ENCODE results near the gene IL17B.

DNA sequence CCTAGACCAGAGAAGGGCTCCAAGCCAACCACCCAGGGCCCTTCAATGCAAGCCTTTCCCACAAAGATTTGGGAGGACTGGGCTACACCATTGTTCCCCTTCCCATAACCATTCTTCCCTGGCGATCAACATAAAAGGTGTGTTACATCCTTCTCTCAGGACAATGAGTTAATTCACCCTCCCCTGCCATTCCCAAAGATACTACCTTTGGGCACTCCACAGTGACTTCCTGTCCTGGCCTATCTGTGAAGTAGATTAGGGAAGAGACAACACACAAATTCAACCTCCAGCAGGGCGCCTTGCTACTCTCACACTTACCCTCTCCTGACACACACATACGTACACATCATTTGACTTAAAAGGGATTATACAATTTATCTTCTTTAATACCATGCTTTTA is 23.2 kb upstream of the IL17B start:
- TF ChIP-seq, protein P1, sequence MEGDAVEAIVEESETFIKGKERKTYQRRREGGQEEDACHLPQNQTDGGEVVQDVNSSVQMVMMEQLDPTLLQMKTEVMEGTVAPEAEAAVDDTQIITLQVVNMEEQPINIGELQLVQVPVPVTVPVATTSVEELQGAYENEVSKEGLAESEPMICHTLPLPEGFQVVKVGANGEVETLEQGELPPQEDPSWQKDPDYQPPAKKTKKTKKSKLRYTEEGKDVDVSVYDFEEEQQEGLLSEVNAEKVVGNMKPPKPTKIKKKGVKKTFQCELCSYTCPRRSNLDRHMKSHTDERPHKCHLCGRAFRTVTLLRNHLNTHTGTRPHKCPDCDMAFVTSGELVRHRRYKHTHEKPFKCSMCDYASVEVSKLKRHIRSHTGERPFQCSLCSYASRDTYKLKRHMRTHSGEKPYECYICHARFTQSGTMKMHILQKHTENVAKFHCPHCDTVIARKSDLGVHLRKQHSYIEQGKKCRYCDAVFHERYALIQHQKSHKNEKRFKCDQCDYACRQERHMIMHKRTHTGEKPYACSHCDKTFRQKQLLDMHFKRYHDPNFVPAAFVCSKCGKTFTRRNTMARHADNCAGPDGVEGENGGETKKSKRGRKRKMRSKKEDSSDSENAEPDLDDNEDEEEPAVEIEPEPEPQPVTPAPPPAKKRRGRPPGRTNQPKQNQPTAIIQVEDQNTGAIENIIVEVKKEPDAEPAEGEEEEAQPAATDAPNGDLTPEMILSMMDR (IDR thresholded peaks at IDR 0.05) = no peak
- no peak for TF ChIP-seq POLR2A (IDR thresholded peaks at IDR 0.05)

Data from heart left ventricle (tissue), 13 donors.